ENCODE data around the gene ARHGEF37. TPM values are rescaled to one million over a fixed set of nuclear protein-coding genes. Genes with fewer than 3 reads are reported as not detected.

ARHGEF37 gene
- total RNA-seq, 1 donor from 2014 or later, result 4.5 TPM

GRCh38 chr5:149633476-149634350 is 52.4 kb downstream of the ARHGEF37 start:
- Mint-ChIP-seq H3K4me1 (ENCODE audit: unreplicated experiment) (peaks cover 25% of the 10 kb centered on the region), H3K4me3 (ENCODE audit: unreplicated experiment) (no peak overlapping the region), H3K27ac (ENCODE audit: unreplicated experiment) (no peak overlapping the region), H3K36me3 (ENCODE audit: low read depth, unreplicated experiment) (peaks cover 3% of the 10 kb centered on the region), H3K9me3 (ENCODE audit: unreplicated experiment) (no peaks in the 10 kb centered on the region), H3K27me3 (ENCODE audit: unreplicated experiment) (no peaks in the 10 kb centered on the region)
- no peak for DNase-seq (ENCODE audit: low spot score)
- TF ChIP-seq CTCF (IDR thresholded peaks at IDR 0.05; ENCODE audit: unreplicated experiment), result no peak

- TF ChIP-seq CTCF (IDR thresholded peaks at IDR 0.05; ENCODE audit: unreplicated experiment), result no peak
- H3K9me3 Mint-ChIP-seq (ENCODE audit: unreplicated experiment), result no peaks in the 10 kb centered on the region
- peaks cover 26% of the 10 kb centered on the region for H3K4me1 Mint-ChIP-seq (ENCODE audit: unreplicated experiment)
- H3K4me3 Mint-ChIP-seq (ENCODE audit: unreplicated experiment), result no peak overlapping the region
- no peaks in the 10 kb centered on the region for H3K36me3 Mint-ChIP-seq (ENCODE audit: low read depth, unreplicated experiment)
- no peak for DNase-seq (ENCODE audit: low spot score)
- H3K27me3 Mint-ChIP-seq (ENCODE audit: unreplicated experiment), result no peaks in the 10 kb centered on the region
- no peak overlapping the region for H3K27ac Mint-ChIP-seq (ENCODE audit: unreplicated experiment)
Observed at GRCh38 chr5:149635394-149635793, 54.1 kb downstream of the ARHGEF37 start.

GRCh38 chr5:149636191-149636860 is 55.0 kb downstream of the ARHGEF37 start:
- no peak for DNase-seq (ENCODE audit: low spot score)
- Mint-ChIP-seq H3K36me3 (ENCODE audit: low read depth, unreplicated experiment) (no peaks in the 10 kb centered on the region), H3K27me3 (ENCODE audit: unreplicated experiment) (no peaks in the 10 kb centered on the region), H3K9me3 (ENCODE audit: unreplicated experiment) (no peaks in the 10 kb centered on the region), H3K4me1 (ENCODE audit: unreplicated experiment) (peaks cover 26% of the 10 kb centered on the region), H3K27ac (ENCODE audit: unreplicated experiment) (no peak overlapping the region), H3K4me3 (ENCODE audit: unreplicated experiment) (no peak overlapping the region)
- no peak for TF ChIP-seq CTCF (IDR thresholded peaks at IDR 0.05; ENCODE audit: unreplicated experiment)

- no peaks in the 10 kb centered on the region for H3K9me3 Mint-ChIP-seq (ENCODE audit: unreplicated experiment)
- peak; percentile 93 for DNase-seq (ENCODE audit: low spot score)
- no peak overlapping the region for H3K27ac Mint-ChIP-seq (ENCODE audit: unreplicated experiment)
- H3K4me3 Mint-ChIP-seq (ENCODE audit: unreplicated experiment), result no peak overlapping the region
- peak; percentile 86 for TF ChIP-seq CTCF (IDR thresholded peaks at IDR 0.05; ENCODE audit: unreplicated experiment)
- no peaks in the 10 kb centered on the region for H3K36me3 Mint-ChIP-seq (ENCODE audit: low read depth, unreplicated experiment)
- peaks cover 21% of the 10 kb centered on the region for H3K4me1 Mint-ChIP-seq (ENCODE audit: unreplicated experiment)
- no peaks in the 10 kb centered on the region for H3K27me3 Mint-ChIP-seq (ENCODE audit: unreplicated experiment)
Observed at GRCh38 chr5:149636861-149637246, 55.6 kb downstream of the ARHGEF37 start.

GRCh38 chr5:149638136-149638535 is 56.8 kb downstream of the ARHGEF37 start:
- no peak for DNase-seq (ENCODE audit: low spot score)
- Mint-ChIP-seq H3K4me1 (ENCODE audit: unreplicated experiment) (peaks cover 9% of the 10 kb centered on the region), H3K27me3 (ENCODE audit: unreplicated experiment) (no peaks in the 10 kb centered on the region), H3K4me3 (ENCODE audit: unreplicated experiment) (no peak overlapping the region), H3K9me3 (ENCODE audit: unreplicated experiment) (no peaks in the 10 kb centered on the region), H3K36me3 (ENCODE audit: low read depth, unreplicated experiment) (no peaks in the 10 kb centered on the region), H3K27ac (ENCODE audit: unreplicated experiment) (no peak overlapping the region)
- TF ChIP-seq CTCF (IDR thresholded peaks at IDR 0.05; ENCODE audit: unreplicated experiment), result no peak

All from endothelial cell (in vitro differentiated cells).